SK-N-SH treated with all-trans-retinoic acid at 6 μM for 48 hours (cell line): ENCODE results near the gene XPO6.

Experiments used
- ATAC-seq: fragments of 200-7000 bp; cut with Tn5 transposase; 3 replicates; pipeline ENCODE4 v1.9.1; 2020; ENCODE audit warnings: mild to moderate bottlenecking, moderate library complexity
- ARNTL ChIP-seq: fragments of 450-650 bp; formaldehyde crosslinking; IDR thresholded peaks from 2 replicates; pipeline ENCODE4 v1.5.0; 2020; ENCODE audit warnings: low read depth, mild to moderate bottlenecking, moderate library complexity, borderline replicate concordance
- BACH2 ChIP-seq: fragments of 250-450 bp; sonication (Bioruptor Pico); IDR thresholded peaks from 2 replicates; pipeline ENCODE4 v1.9.0; 2021; ENCODE audit warnings: mild to moderate bottlenecking, borderline replicate concordance
- CSDC2 ChIP-seq: fragments of 250-450 bp; sonication (Bioruptor Pico); IDR thresholded peaks from 2 replicates; pipeline ENCODE4 v1.5.0; 2020; ENCODE audit warnings: mild to moderate bottlenecking, moderate library complexity
- ESRRG ChIP-seq: fragments of 250-450 bp; sonication (Bioruptor Pico); IDR thresholded peaks from 2 replicates; pipeline ENCODE4 v1.6.1; 2021; ENCODE audit warnings: mild to moderate bottlenecking
- GLIS3 ChIP-seq: fragments of 250-450 bp; sonication (Bioruptor Pico); IDR thresholded peaks from 2 replicates; pipeline ENCODE4 v1.5.0; 2020; ENCODE audit warnings: mild to moderate bottlenecking, moderate library complexity
- ISL1 ChIP-seq: fragments of 250-450 bp; sonication (Bioruptor Pico); IDR thresholded peaks from 2 replicates; pipeline ENCODE4 v2.1.2; 2022; ENCODE audit warnings: mild to moderate bottlenecking, moderate library complexity
- OSR1 ChIP-seq: fragments of 250-450 bp; sonication (Bioruptor Pico); IDR thresholded peaks from 2 replicates; pipeline ENCODE4 v1.8.0; 2022; ENCODE audit warnings: moderate library complexity, mild to moderate bottlenecking, inconsistent platforms
- PATZ1 ChIP-seq: fragments of 250-450 bp; sonication (Bioruptor Pico); IDR thresholded peaks from 2 replicates; pipeline ENCODE4 v1.8.0; 2020; ENCODE audit warnings: mild to moderate bottlenecking, moderate library complexity, borderline replicate concordance
- POU6F1 ChIP-seq: fragments of 250-450 bp; sonication (Bioruptor Pico); IDR thresholded peaks from 2 replicates; pipeline ENCODE4 v1.8.0; 2021; ENCODE audit warnings: low read depth, mild to moderate bottlenecking, moderate library complexity, borderline replicate concordance
- PPARA ChIP-seq: fragments of 250-450 bp; sonication (Bioruptor Pico); IDR thresholded peaks from 2 replicates; pipeline ENCODE4 v1.5.0; 2020; ENCODE audit warnings: mild to moderate bottlenecking, borderline replicate concordance
- RARB ChIP-seq: fragments of 250-450 bp; sonication (Bioruptor Pico); IDR thresholded peaks from 2 replicates; pipeline ENCODE4 v1.8.0; 2021; ENCODE audit warnings: mild to moderate bottlenecking, moderate library complexity
- SNAI2 ChIP-seq: fragments of 250-450 bp; sonication (Bioruptor Pico); IDR thresholded peaks from 2 replicates; pipeline ENCODE4 v1.5.0; 2020; ENCODE audit warnings: mild to moderate bottlenecking, moderate library complexity
- TCF4 ChIP-seq: fragments of 250-450 bp; sonication (Bioruptor Pico); IDR thresholded peaks from 2 replicates; pipeline ENCODE4 v1.8.0; 2021; ENCODE audit warnings: mild to moderate bottlenecking, moderate library complexity, borderline replicate concordance
- TOX ChIP-seq: fragments of 250-450 bp; sonication (Bioruptor Pico); IDR thresholded peaks from 2 replicates; pipeline ENCODE4 v1.8.0; 2021; ENCODE audit warnings: mild to moderate bottlenecking, moderate library complexity, borderline replicate concordance
- ZC3H10 ChIP-seq: fragments of 250-450 bp; sonication (Bioruptor Pico); IDR thresholded peaks from 2 replicates; pipeline ENCODE4 v1.5.1; 2021; ENCODE audit warnings: mild to moderate bottlenecking, moderate library complexity
- ZFP3 ChIP-seq: fragments of 250-450 bp; sonication (Bioruptor Pico); IDR thresholded peaks from 2 replicates; pipeline ENCODE4 v1.5.0; 2020; ENCODE audit warnings: mild to moderate bottlenecking, moderate library complexity
- ZFP30 ChIP-seq: fragments of 450-650 bp; formaldehyde crosslinking; IDR thresholded peaks from 2 replicates; pipeline ENCODE4 v1.5.0; 2022; ENCODE audit warnings: mild to moderate bottlenecking, moderate library complexity
- ZNF8 ChIP-seq: fragments of 450-650 bp; formaldehyde crosslinking; IDR thresholded peaks from 2 replicates; pipeline ENCODE4 v1.5.0; 2020; ENCODE audit warnings: mild to moderate bottlenecking, moderate library complexity
- TF ChIP-seq, protein P1 (sequence below): fragments of 250-450 bp; sonication (Bioruptor Pico); IDR thresholded peaks from 2 replicates; pipeline ENCODE4 v1.5.1; 2020; ENCODE audit warnings: low read depth, mild to moderate bottlenecking, moderate library complexity
- TF ChIP-seq, protein P2 (sequence below): fragments of 250-450 bp; sonication (Bioruptor Pico); IDR thresholded peaks from 2 replicates; pipeline ENCODE4 v1.5.1; 2021; ENCODE audit warnings: mild to moderate bottlenecking, moderate library complexity

XPO6 gene

GRCh38 chr16:28110074-28110473 is 101.7 kb downstream of the XPO6 start (continued):
- TF ChIP-seq PATZ1 (CRISPR knock-in tag) (no peak), SNAI2 (CRISPR knock-in tag) (no peak), ZNF8 (CRISPR knock-in tag) (no peak), ARNTL (CRISPR knock-in tag) (no peak), CSDC2 (CRISPR knock-in tag) (no peak)
- TF ChIP-seq, all 23 proteins: peak for 0

DNA sequence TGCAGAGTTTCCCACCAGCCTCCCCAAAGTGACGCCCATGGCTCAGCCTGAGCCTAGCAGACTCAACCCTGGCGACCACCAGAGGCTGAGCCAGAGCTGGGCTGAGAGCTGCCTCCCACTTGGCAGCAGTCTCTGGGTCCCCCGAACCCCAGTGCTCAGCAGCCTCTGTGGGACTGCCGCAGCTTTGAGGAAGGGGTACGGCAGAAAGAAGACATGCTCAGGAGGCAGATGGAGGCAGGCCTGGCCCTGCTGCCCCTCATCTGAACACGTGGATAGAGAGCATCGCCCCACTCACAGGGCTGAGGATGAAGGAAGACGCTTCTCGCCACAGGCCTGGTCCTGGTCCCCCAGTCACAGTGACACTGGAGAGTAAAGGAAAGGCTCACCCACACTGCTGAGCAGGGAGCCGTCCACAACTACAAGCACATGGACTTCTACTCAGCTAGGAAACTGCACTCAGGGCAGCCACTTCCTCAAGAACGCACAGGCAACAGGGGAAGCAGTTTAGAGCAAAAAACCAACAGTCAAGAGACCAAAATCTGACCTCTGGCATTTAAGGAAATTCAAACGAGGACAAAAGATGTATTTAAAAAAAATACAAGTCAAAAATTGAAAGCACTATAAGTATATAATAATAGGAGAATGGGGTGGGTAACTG is 103.0 kb downstream of the XPO6 start:
- no peak for ATAC-seq
- TF ChIP-seq ISL1 (CRISPR knock-in tag): no peak
- TF ChIP-seq TOX (CRISPR knock-in tag): no peak
- TF ChIP-seq SNAI2 (CRISPR knock-in tag): no peak
- no peak for TF ChIP-seq ZNF8 (CRISPR knock-in tag)
- TF ChIP-seq PPARA (CRISPR knock-in tag): no peak
- no peak for TF ChIP-seq CSDC2 (CRISPR knock-in tag)
- TF ChIP-seq TCF4 (CRISPR knock-in tag): no peak
- TF ChIP-seq GLIS3 (CRISPR knock-in tag): no peak
- no peak for TF ChIP-seq ZC3H10 (CRISPR knock-in tag)
- TF ChIP-seq ZFP3 (CRISPR knock-in tag): no peak

DNA sequence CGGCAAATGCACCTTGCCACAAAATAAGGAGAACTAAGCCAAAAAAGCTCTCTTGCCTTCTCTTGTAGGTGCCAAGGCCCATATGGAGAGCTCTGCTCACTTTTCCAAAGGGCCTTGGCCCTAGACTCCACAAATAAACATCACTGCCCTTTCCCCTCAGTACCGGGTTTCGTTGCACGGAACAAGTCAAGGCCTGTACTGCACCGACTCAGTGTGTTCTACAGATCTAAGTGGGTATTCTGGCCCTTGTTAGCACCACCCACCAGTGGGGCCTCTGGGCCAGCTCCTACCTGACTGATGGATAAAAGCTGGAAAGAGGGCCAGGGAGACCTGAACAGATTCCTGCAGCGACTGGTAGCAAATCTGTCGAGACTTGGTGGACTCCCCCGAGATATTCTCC is 104.5 kb downstream of the XPO6 start:
- no peak for TF ChIP-seq ZFP30 (CRISPR knock-in tag)
- no peak for TF ChIP-seq BACH2 (CRISPR knock-in tag)
- no peak for TF ChIP-seq ESRRG (CRISPR knock-in tag)
- TF ChIP-seq, all 23 proteins: peak for 0
- ATAC-seq: no peak

DNA sequence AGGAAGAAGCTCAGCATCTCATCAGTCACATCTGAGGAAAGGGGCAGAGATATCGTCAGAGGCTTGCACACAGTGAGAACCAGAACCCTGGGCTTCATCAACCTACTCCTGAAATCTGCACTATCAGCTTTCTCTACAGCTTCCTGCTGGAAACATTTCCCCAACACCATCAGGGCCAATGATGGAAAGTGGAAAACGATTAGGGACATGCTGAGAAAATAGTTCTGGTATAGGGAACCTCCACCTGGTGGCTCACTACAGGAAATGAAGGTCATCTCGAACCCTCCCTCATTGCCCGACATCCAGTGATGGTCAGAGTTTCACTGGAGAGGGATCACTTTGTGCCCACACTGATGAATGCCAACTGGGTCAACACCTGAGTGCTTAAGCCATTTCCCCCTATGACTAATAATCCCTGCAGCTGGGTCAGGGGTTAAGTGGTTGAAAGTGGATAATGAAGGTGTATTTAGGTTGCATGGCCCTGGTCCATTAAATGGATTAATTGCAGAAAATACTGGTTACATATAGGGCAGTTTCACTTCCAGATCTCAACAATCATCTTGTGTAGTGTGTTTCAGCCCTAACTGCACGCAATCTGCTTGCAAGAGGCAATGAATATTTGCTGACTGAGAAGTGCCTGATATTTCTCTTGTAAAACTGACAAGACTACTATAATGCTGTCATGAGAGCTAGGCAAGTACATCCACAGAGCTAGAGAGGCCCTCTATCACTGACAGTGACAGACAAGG is 105.1 kb downstream of the XPO6 start:
- TF ChIP-seq RARB (CRISPR knock-in tag): no peak
- TF ChIP-seq BACH2 (CRISPR knock-in tag): no peak
- no peak for ATAC-seq

DNA sequence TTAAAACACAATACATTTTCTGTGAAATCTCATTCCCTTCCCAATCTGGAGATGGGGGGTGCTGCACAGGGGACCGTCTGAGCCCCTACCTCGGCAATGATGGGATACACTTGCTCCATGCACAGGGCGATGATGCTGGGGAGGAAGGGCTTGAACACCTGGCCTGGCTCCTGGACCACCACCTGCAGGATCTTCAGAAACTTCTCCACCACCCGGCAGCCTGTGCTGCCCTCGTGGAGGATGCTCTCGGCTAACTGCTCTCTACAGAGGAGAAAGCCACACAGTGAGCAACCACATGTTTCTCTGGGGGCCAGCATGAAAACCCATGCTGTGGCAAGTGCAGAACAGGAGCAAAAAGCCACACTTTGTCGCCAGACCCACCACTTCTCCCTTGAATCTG is 105.8 kb downstream of the XPO6 start:
- no peak for ATAC-seq
- TF ChIP-seq ZNF8 (CRISPR knock-in tag): no peak
- no peak for TF ChIP-seq POU6F1
- TF ChIP-seq OSR1 (CRISPR knock-in tag): no peak
- TF ChIP-seq TOX (CRISPR knock-in tag): no peak
- no peak for TF ChIP-seq ARNTL (CRISPR knock-in tag)
- TF ChIP-seq BACH2 (CRISPR knock-in tag): no peak
- TF ChIP-seq, protein P1, sequence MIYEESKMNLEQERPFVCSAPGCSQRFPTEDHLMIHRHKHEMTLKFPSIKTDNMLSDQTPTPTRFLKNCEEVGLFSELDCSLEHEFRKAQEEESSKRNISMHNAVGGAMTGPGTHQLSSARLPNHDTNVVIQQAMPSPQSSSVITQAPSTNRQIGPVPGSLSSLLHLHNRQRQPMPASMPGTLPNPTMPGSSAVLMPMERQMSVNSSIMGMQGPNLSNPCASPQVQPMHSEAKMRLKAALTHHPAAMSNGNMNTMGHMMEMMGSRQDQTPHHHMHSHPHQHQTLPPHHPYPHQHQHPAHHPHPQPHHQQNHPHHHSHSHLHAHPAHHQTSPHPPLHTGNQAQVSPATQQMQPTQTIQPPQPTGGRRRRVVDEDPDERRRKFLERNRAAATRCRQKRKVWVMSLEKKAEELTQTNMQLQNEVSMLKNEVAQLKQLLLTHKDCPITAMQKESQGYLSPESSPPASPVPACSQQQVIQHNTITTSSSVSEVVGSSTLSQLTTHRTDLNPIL (CRISPR knock-in tag): no peak
- TF ChIP-seq, protein P2, sequence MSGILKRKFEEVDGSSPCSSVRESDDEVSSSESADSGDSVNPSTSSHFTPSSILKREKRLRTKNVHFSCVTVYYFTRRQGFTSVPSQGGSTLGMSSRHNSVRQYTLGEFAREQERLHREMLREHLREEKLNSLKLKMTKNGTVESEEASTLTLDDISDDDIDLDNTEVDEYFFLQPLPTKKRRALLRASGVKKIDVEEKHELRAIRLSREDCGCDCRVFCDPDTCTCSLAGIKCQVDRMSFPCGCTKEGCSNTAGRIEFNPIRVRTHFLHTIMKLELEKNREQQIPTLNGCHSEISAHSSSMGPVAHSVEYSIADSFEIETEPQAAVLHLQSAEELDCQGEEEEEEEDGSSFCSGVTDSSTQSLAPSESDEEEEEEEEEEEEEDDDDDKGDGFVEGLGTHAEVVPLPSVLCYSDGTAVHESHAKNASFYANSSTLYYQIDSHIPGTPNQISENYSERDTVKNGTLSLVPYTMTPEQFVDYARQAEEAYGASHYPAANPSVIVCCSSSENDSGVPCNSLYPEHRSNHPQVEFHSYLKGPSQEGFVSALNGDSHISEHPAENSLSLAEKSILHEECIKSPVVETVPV (CRISPR knock-in tag): no peak
- no peak for TF ChIP-seq RARB (CRISPR knock-in tag)
